HepG2 (cell line): ENCODE results near the gene SLC5A5. TPM values are rescaled to one million over a fixed set of nuclear protein-coding genes. Genes with fewer than 3 reads are reported as not detected.

Source experiments
- ASH2L ChIP-seq: fragments of 300-600, 200-600 bp; sonication (generic); IDR thresholded peaks from 2 replicates; pipeline ENCODE4 v1.7.0; 2017; ENCODE audit warnings: low read depth, mild to moderate bottlenecking, moderate library complexity, mixed read lengths, low read length; ENCODE audit not compliant: insufficient read length
- ATAD3A ChIP-seq: sonication (generic); formaldehyde crosslinking; IDR thresholded peaks from 2 replicates; pipeline ENCODE4 v1.4.0; 2020; ENCODE audit warnings: missing genetic modification reagents
- HBP1 ChIP-seq: IDR thresholded peaks from 2 replicates; pipeline ENCODE4 v1.6.1; 2016; ENCODE audit warnings: low read depth, control low read depth
- HES4 ChIP-seq: sonication (generic); formaldehyde crosslinking; IDR thresholded peaks from 2 replicates; pipeline ENCODE4 v1.9.0; 2021; ENCODE audit warnings: mild to moderate bottlenecking, missing genetic modification reagents, borderline replicate concordance
- IRF9 ChIP-seq: sonication (generic); formaldehyde crosslinking; IDR thresholded peaks from 2 replicates; pipeline ENCODE4 v1.8.0; 2022; ENCODE audit warnings: missing genetic modification reagents, mild to moderate bottlenecking, borderline replicate concordance
- NCOR1 ChIP-seq: fragments of 200-600 bp; sonication (generic); IDR thresholded peaks from 2 replicates; pipeline ENCODE4 v1.7.0; 2017; ENCODE audit warnings: antibody characterized with exemption, low read length, borderline replicate concordance
- NPAS2 ChIP-seq: sonication (generic); formaldehyde crosslinking; IDR thresholded peaks from 2 replicates; pipeline ENCODE4 v1.8.0; 2022; ENCODE audit warnings: mild to moderate bottlenecking, missing genetic modification reagents, borderline replicate concordance
- NR2F6 ChIP-seq, 2 experiments: IDR thresholded peaks; 2 replicates each; pipeline ENCODE4 v1.6.1; 2016; ENCODE audit warnings: antibody characterized with exemption in 1 of 2, mild to moderate bottlenecking in 1 of 2
- PTBP1 ChIP-seq: fragments of 200-400 bp; formaldehyde crosslinking; IDR thresholded peaks from 2 replicates; pipeline ENCODE4 v1.6.1; 2018; ENCODE audit warnings: low read length, low read depth; ENCODE audit not compliant: poor library complexity, severe bottlenecking
- RERE ChIP-seq: IDR thresholded peaks from 2 replicates; pipeline ENCODE4 v1.6.1; 2016; ENCODE audit warnings: low read depth, missing genetic modification reagents, missing compliant biosample characterization
- SNAPC5 ChIP-seq: sonication (generic); formaldehyde crosslinking; IDR thresholded peaks from 2 replicates; pipeline ENCODE4 v1.8.1; 2023; ENCODE audit warnings: mild to moderate bottlenecking, missing genetic modification reagents, borderline replicate concordance
- ZBTB2 ChIP-seq: sonication (generic); formaldehyde crosslinking; IDR thresholded peaks from 2 replicates; pipeline ENCODE4 v1.8.0; 2022; ENCODE audit warnings: low read depth, missing genetic modification reagents
- ZGPAT ChIP-seq: IDR thresholded peaks from 2 replicates; pipeline ENCODE4 v1.6.1; 2016; ENCODE audit warnings: mild to moderate bottlenecking
- ZNF335 ChIP-seq: sonication (generic); formaldehyde crosslinking; IDR thresholded peaks from 2 replicates; pipeline ENCODE4 v1.4.0; 2020; ENCODE audit warnings: missing genetic modification reagents
- ZSCAN12 ChIP-seq: sonication (generic); formaldehyde crosslinking; IDR thresholded peaks from 2 replicates; pipeline ENCODE4 v1.9.0; 2021; ENCODE audit warnings: mild to moderate bottlenecking, missing genetic modification reagents
- ZSCAN22 ChIP-seq: sonication (generic); formaldehyde crosslinking; IDR thresholded peaks from 2 replicates; pipeline ENCODE4 v1.4.0; 2020; ENCODE audit warnings: mild to moderate bottlenecking, missing genetic modification reagents
- ZSCAN9 ChIP-seq: IDR thresholded peaks from 2 replicates; pipeline ENCODE4 v1.6.1; 2016; ENCODE audit warnings: borderline replicate concordance
- polyA plus RNA-seq, 8 experiments: library from polyadenylated mRNA; depleted of rRNA in 3 of 8; stranded (reverse) in 7 of 8; unstranded in 1 of 8; fragments of >200 nt; fragmentation: Illumina TruSeq in 4 of 8; extraction: Trizol in 4 of 8; gene quantifications; 2 replicates each; pipeline versions ENCODE4 v1.2.1 to v1.2.3, GENCODE V29; 2011 to 2016; ENCODE audit warnings: low read depth in 4 of 8, missing spikeins in 1 of 8, mixed read lengths in 1 of 8; ENCODE audit not compliant: insufficient read depth in 1 of 8
- total RNA-seq, 5 experiments: library from RNA; depleted of rRNA; stranded (reverse); fragments of >200 nt; fragmentation: Illumina TruSeq; extraction: Trizol; gene quantifications; 2 replicates each; pipeline ENCODE4 v1.2.3, GENCODE V29; 2016; ENCODE audit warnings: low read depth in 1 of 5

Gene SLC5A5
- total and polyA plus RNA-seq, 2 of the 13 experiments (the other 11 are each of a cell fraction or from before 2014, with no cell fraction given) = not detected

GRCh38 chr19:17847538-17848366 lies 24.0 kb upstream of the SLC5A5 start, which contains the start of gene JAK3 (continued):
- TF ChIP-seq HES4 (CRISPR knock-in tag) (no peak), RERE (CRISPR knock-in tag) (no peak), ZSCAN9 (CRISPR knock-in tag) (0 out of 2 replicates have a peak, but pooled peaks have one; percentile 57), ZBTB2 (no peak), HBP1 (no peak), NCOR1 (no peak), NPAS2 (no peak), ASH2L (peak; percentile 55), ZGPAT (CRISPR knock-in tag) (peak; percentile 50; the same call in 1 of the 2 replicates), NR2F6 (IDR thresholded peaks at IDR 0.05) (no peak), NR2F6 (CRISPR knock-in tag; IDR thresholded peaks at IDR 0.05) (0 out of 2 replicates have a peak, but pooled peaks have one; percentile 13), SNAPC5 (no peak), ATAD3A (no peak), ZNF335 (CRISPR knock-in tag) (0 out of 2 replicates have a peak, but pooled peaks have one; percentile 31), ZSCAN12 (CRISPR knock-in tag) (no peak), IRF9 (CRISPR knock-in tag) (peak; percentile 72; the same call in 1 of the 2 replicates), ZSCAN22 (no peak), PTBP1 (no peak)
